CD4-positive, alpha-beta T cell treated with Interleukin-17A for 4 hours (primary cell): ENCODE data around the gene ZNF384.

Experiments used
- DNase-seq: peaks from one replicate; pipeline ENCODE4 v3.0.0-alpha.2; 2020; ENCODE audit warnings: mixed read lengths

Gene ZNF384

GRCh38 chr12:6620137-6620884 is 68.9 kb downstream of the ZNF384 start:
- peak; percentile 68 for DNase-seq

DNA sequence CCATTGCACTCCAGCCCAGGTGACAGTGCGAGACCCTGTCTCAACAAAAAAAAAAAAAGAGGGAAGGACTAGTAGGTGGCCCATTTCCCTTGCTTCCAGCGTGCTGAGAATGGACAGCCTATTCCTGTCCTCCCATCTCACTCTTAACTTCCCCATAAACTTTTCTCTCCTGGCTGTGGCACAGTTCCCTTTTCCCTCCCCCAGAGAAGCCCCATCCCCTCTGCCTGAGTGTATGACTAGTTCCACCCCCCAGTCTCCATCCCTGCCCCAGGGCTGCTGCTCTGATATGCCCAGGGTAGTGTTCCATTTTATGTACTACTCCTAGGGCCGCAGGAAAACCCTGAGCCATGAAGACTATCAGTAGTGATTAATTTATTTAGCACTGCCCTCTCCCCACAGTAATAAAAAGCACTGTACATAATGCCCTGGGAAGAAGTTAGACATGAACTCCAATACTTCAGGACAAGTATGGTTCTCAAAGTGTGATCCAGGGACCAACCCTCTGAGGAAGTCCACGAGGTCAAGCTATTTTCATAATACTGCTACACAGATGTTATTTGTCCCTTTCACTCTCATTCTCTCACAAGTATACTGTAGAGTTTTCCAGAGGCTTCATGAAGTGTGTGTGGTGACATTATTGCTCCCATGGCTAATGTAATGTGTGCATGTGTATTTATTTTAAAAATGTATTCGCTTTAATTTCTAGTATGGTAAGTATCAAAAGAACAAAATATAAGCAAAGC is 70.5 kb downstream of the ZNF384 start:
- no peak for DNase-seq
